Measurements from ENCODE around the gene RCSD1. TPM values are rescaled to one million over a fixed set of nuclear protein-coding genes. Genes with fewer than 3 reads are reported as not detected.
"Not testable (repeated sequence)": the region's sequence is repeated elsewhere in the genome, so short reads cannot be mapped to it uniquely, and the experiment has no call there.

The RCSD1 gene
- 121 and 176 TPM in 2 replicates for total RNA-seq
- polyA plus RNA-seq (2012), result 30.1 TPM

DNA sequence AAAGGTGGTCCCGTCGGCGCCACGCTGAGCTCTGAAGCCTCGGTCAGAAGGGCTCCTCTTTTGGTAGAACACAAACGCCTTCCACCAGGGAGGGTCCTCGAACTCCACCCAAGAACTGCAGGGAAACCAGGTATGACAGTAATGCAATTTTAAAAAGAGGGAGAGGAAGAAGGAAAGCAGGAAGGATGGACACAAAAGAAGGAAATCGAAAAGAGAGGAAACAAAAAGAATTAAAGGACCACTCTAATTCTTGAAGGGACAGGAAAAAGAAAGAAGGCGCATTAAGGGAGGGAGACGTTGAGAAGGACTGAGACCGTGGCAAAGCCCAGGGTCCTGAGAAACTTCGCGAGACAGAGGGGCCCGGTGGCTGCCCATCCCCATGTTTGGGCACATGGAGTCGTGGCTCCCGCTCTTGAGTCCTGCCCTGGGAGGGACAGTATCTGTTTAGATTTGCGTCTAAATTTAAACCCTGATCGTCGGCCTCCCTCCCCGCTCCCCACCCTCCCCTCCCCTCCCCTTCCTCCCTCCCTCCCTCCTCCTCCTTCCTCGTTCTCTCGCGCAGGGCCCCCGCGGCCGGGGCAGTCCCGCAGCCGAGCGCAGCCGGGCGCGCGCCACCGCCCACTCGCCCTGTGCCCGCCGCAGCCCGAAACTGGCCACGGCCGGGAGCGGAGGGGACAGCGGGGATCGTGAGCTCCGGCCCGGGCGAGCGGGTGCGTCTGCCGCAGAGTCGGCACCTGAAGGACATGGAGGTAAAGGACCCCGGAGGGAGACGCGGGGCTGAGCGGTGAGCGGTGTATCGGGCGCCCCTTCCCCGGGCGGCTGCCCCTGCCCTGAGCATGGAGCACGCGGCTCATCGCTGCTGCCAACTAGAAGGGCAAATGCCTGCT lies at the start of gene RCSD1:
TSS of gene RCSD1 (plus strand) at position 552 of the 887 bp plus-strand sequence. CDS start at position 744, 192 bp downstream.
- DNase-seq (ENCODE audit: low read depth), result peak; percentile 79

DNA sequence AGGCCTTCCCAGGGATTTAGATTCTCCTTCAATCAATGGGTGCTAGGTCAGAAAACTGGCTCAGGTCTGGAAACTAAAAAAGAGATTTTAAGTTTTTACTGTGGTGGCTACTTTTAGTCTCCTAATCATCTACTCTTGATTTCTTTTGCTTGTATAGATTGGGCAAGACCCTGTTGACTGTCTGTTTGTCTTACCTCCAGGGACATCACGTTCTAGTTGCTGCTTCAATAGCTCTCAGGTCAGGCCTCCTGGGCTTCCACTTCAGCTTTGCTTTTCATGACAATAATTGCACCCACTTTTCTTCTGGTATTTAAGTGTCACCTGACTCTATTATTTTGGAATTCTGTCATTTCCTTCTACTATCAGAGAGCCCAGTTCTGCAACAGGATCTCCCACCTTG lies 48.0 kb upstream of the RCSD1 start:
- no peak for DNase-seq (ENCODE audit: low read depth)

GRCh38 chr1:167582722-167583121 lies 47.3 kb upstream of the RCSD1 start:
- no peak for DNase-seq (ENCODE audit: low read depth)

DNA sequence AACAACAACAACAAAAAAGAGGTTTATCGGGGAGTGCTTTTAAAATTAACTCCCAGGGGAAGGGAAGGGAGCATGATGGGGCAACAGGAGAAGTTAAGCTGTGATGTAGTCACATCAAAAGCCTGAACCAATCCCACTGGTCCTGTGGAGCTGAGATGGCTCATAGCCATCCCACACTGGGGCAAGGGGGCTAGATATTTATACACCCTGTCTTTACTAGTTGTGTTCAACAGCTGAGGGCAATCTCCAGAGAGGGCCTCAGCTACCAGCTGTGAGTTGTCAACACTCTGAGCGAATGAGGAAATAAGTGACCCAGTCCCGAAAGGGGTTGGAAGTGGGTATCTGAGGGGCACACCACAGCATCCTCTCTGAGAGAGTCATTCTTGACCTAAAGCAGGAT lies 45.5 kb upstream of the RCSD1 start:
- peak; percentile 57 for DNase-seq (ENCODE audit: low read depth)

- no peak for DNase-seq (ENCODE audit: low read depth)
Measured at GRCh38 chr1:167587342-167587741, 42.7 kb upstream of the RCSD1 start.

- no peak for DNase-seq (ENCODE audit: low read depth)
Measured at GRCh38 chr1:167587872-167588271, 42.2 kb upstream of the RCSD1 start.

DNA sequence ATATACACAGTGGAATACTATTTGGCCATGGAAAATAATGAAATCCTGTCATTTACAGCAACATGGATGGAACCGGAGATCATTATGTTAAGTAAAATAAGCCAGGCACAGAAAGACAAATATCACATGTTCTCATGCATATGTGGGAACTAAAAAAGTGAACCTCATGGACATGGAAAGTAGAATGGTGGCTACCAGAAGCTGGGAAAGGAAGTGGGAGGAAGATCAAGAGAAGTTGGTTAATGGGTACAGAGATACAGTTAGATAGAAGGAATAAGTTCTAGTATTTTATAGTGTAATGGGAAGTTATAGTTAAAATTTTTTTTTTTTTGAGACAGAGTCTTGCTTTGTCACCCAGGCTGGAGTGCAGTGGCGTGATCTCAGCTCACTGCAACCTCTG lies 41.7 kb upstream of the RCSD1 start:
- DNase-seq (ENCODE audit: low read depth), result no peak

DNA sequence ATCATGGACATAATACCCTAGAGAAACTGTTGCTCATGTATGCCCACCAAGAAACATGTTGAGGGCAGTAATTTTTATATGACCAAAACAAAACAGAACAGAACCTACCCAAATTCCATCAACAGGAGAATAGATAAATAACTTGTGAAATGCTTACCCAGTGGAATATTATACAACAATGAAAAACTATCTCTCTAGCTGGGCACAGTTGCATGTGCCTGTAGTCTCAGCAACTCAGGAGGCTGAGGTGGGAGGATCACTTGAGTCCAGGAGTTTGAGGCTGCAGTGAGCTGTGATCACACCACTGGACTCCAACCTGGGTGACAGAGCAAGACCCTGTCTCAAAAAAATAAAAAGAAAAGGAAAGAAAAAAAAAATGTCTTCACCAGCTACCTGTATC lies 37.6 kb upstream of the RCSD1 start:
- DNase-seq (ENCODE audit: low read depth), result no peak

- no peak for DNase-seq (ENCODE audit: low read depth)
Measured at GRCh38 chr1:167593860-167594259, 36.2 kb upstream of the RCSD1 start.

DNA sequence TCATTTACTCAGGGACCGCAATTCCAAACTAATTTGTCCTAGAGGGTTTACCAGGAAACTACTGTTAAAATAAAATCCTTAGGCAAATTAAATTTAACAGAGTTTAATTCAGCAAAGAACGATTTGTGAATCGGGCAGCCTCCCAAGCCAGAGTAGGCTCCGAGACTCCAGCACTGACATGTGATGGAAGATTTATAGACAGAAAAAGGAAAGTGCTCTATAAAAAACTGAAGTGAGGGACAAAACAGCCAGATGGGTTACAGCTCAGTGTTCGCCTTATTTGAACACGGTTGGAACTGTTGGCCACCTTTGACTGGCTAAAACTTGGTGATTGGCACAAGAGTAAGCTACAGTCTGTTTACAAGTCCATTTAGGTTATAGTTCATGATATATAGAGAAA lies 35.2 kb upstream of the RCSD1 start:
- DNase-seq (ENCODE audit: low read depth), result no peak

GRCh38 chr1:167599957-167600581 lies 30.0 kb upstream of the RCSD1 start:
- peak; percentile 91 for DNase-seq (ENCODE audit: low read depth)

GRCh38 chr1:167601442-167602383 lies 28.3 kb upstream of the RCSD1 start:
- peak; percentile 94 for DNase-seq (ENCODE audit: low read depth)

- DNase-seq (ENCODE audit: low read depth), result peak; percentile 19
Measured at GRCh38 chr1:167602840-167603239, 27.2 kb upstream of the RCSD1 start.

DNA sequence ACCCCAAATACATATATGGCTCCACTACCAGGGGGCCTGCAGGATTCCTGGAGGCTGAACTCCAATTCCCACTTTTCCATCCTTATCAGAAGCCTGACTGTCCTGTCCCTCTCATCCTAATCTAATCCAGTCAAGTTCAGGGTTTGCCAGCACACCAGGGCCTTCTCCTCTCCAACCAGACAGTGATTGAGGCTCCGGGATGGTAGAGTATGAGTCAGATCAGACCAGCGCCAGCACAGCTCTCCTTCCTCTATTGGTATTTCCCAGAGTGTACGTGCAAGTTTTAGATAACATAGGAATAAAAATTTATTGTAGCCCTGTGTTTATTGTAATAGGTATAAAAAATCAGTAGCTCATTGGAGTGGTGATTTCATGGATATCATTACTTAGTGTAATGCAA lies 24.5 kb upstream of the RCSD1 start:
- peak; percentile 14 for DNase-seq (ENCODE audit: low read depth)

GRCh38 chr1:167611983-167612382 lies 18.0 kb upstream of the RCSD1 start:
- DNase-seq (ENCODE audit: low read depth), result no peak

- no peak for DNase-seq (ENCODE audit: low read depth)
Measured at GRCh38 chr1:167612587-167613385, 17.2 kb upstream of the RCSD1 start.

DNA sequence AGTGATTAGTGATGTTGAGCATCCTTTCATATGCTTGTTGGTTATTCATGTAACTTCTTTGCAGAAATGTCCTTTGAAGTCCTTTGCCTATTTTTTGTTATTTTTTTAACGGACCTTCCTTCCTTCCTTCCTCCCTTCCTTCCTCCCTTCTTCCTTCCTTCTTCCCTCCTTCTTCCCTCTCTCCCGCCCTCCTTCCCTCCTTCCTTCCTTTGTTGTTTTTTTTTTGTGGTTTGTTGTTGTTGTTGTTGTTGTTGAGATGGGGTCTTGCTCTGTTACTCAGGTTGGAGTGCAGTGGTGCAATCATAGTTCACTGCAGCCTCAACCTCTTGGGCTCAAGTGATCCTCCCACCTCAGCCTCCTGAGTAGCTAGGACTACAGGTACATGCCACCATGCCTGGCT lies 16.0 kb upstream of the RCSD1 start:
- DNase-seq (ENCODE audit: low read depth), result not testable (repeated sequence)

DNA sequence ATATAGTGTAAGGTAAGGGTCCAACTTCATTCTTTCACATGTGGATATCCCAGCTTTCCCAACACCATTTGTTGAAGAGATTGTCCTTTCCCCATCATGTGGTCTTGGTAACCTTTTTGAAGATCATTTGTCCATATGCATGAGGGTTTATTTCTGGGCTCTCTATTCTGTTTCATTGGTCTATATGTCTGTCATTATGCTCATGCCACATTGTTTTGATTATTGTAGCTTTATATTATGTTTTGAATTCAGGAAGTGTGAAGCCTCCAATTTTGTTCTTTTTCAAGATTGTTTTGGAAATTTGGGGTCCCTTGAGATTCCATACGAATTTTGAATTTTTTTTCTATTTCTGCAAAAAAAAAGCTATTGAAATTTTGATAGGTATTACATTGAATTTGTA lies 15.2 kb upstream of the RCSD1 start:
- no peak for DNase-seq (ENCODE audit: low read depth)

DNA sequence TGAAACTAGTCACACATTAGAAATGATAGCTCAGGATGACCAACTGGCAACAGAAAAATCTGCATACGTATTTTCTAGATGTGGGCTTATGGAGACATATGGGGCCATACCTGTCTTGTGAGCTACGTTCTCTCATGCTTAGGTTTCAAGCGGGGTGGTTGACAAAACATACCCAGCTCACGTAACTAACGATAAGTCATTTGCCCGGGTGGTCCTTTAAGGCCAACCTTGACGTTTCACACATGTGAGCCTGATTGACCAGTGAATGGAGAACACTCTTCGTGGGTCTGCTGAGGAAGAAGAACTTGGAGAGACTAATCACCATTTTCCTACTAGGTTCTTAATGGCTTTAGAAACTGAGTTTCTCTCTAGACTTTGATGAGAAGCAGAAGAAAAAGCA lies 13.5 kb upstream of the RCSD1 start:
- no peak for DNase-seq (ENCODE audit: low read depth)

Data from myocyte (in vitro differentiated cells).